Testis (tissue), 3 donors: ENCODE data around the gene DHH. TPM values are rescaled to one million over a fixed set of nuclear protein-coding genes. Genes with fewer than 3 reads are reported as not detected.
"Not testable (repeated sequence)": the region's sequence is repeated elsewhere in the genome, so short reads cannot be mapped to it uniquely, and the experiment has no call there.

Experiments
- DNase-seq: peaks from one replicate; pipeline ENCODE4 v3.0.0-alpha.2; 2019
- H3K27ac ChIP-seq, 2 donors: fragments of 200-600 bp; sonication (generic); one replicate each; pipeline ENCODE4 v1.5.1; 2019
- H3K27me3 ChIP-seq: fragments of 200-600 bp; sonication (generic); one replicate; pipeline ENCODE4 v1.5.1; 2019
- H3K36me3 ChIP-seq: fragments of 200-600 bp; sonication (generic); one replicate; pipeline ENCODE4 v1.5.1; 2017; ENCODE audit warnings: low read depth; ENCODE audit errors: missing control alignments
- H3K4me1 ChIP-seq: fragments of 200-600 bp; sonication (generic); one replicate; pipeline ENCODE4 v1.5.1; 2019
- H3K4me3 ChIP-seq, 2 donors: fragments of 200-600 bp; sonication (generic); one replicate each; pipeline ENCODE4 v1.5.1; 2017 to 2019
- H3K9me3 ChIP-seq: fragments of 200-600 bp; sonication (generic); one replicate; pipeline ENCODE4 v1.5.1; 2017
- POLR2A ChIP-seq: fragments of 450-650 bp; IDR thresholded peaks from one replicate; pipeline ENCODE4 v1.6.1; 2017; ENCODE audit warnings: antibody characterized with exemption, mild to moderate bottlenecking, moderate library complexity
- WGBS, 2 donors: methylation state at CpG; one replicate each; pipeline ENCODE4 v1.1.5; 2018; 5-methylcytosine and 5-hydroxymethylcytosine counted together
- intact Hi-C: fragments of 100-400 bp; cut with DNase I; formaldehyde crosslinking; loops from one replicate; pipeline ENCODE4 v1.15.1; 2023; ENCODE audit warnings: low total_unique reads
- polyA plus RNA-seq: library from polyadenylated mRNA; stranded (reverse); fragments of 350-450 nt; fragmentation: Illumina TruSeq; extraction: RNeasy Lipid Tissue Mini Kit (QIAGEN cat#74804); gene quantifications from one replicate; pipeline ENCODE4 v1.2.3, GENCODE V29; 2014; ENCODE audit warnings: low read depth, low replicate concordance; ENCODE audit not compliant: insufficient read depth
- total RNA-seq, 2 donors: library from RNA; depleted of rRNA; stranded (reverse); fragments of >200 nt; gene quantifications; one replicate each; pipeline ENCODE4 v1.2.3, GENCODE V29; 2016
- TF ChIP-seq, protein P1 (sequence below), 3 experiments: fragments of 450-650 bp in 2 of 3; fragments of 200-600 bp in 1 of 3; sonication (generic) in 1 of 3; IDR thresholded peaks; one replicate each; pipeline ENCODE4 v1.5.1; 2016 to 2019; ENCODE audit warnings: antibody characterized with exemption in 3 of 3, mild to moderate bottlenecking in 2 of 3, moderate library complexity in 1 of 3

The DHH gene
- total and polyA plus RNA-seq, 3 donors from 2014 or later = 40.0 to 148 (median 97.6) TPM

DNA sequence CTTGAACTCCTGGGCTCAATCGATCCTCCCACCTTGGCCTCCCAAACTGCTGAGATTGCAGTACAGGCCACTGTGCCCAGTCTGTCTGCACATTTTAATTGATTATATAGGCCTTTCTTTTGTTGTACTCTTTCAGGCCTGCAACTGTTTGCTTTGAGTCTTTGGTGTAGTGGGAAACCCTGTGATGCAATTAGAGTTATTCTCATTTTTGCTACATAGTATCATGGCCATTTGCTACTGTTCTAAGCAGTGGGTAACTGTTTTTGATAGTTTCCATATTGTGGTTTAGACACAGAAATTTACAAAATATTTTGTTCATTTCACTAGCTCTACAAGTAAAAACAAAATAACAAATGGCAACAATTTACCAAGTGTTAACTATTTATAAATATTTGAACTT is 42.9 kb upstream of the DHH start:
- no peak for TF ChIP-seq POLR2A
- TF ChIP-seq, protein P1, sequence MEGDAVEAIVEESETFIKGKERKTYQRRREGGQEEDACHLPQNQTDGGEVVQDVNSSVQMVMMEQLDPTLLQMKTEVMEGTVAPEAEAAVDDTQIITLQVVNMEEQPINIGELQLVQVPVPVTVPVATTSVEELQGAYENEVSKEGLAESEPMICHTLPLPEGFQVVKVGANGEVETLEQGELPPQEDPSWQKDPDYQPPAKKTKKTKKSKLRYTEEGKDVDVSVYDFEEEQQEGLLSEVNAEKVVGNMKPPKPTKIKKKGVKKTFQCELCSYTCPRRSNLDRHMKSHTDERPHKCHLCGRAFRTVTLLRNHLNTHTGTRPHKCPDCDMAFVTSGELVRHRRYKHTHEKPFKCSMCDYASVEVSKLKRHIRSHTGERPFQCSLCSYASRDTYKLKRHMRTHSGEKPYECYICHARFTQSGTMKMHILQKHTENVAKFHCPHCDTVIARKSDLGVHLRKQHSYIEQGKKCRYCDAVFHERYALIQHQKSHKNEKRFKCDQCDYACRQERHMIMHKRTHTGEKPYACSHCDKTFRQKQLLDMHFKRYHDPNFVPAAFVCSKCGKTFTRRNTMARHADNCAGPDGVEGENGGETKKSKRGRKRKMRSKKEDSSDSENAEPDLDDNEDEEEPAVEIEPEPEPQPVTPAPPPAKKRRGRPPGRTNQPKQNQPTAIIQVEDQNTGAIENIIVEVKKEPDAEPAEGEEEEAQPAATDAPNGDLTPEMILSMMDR (IDR thresholded peaks at IDR 0.05) = no peak
- H3K4me3 ChIP-seq = no peak overlapping the region
- peaks cover 6% of the 10 kb centered on the region for H3K4me1 ChIP-seq
- 72 to 74% methylated on average over 1 of the region's 1 CpG for WGBS, 2 donors
- intact Hi-C loops = no loop called here
- no peak for DNase-seq
- peak overlapping the region; percentile 31 to 85 for H3K27ac ChIP-seq
- no peaks in the 10 kb centered on the region for H3K27me3 ChIP-seq
- H3K36me3 ChIP-seq = no peaks in the 10 kb centered on the region
- no peaks in the 10 kb centered on the region for H3K9me3 ChIP-seq

DNA sequence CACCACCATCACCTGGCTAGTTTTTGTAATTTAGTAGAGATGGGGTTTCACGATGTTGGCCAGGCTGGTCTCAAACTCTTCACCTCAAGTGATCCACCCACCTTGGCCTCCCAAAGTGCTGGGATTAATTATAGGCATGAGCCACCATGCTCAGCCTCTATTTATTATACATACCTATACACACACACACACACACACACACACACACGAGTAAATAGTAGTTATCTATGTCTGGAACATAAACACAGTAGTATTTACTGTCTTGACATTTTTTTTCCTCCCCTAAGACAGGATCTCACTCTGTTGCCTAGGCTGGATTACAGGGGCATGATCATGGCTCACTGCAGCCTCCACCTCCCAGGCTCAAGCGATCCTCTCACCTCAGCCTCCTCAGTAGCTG is 42.4 kb upstream of the DHH start:
- Histone ChIP-seq H3K4me1 (peaks cover 11% of the 10 kb centered on the region), H3K27ac (peak overlapping the region; percentile 31 to 85)
- intact Hi-C loops, H3K27me3 ChIP-seq, DNase-seq, H3K4me3 ChIP-seq, H3K36me3 ChIP-seq, H3K9me3 ChIP-seq: not testable (repeated sequence)
- WGBS, 2 donors = 85 to 88% methylated on average over 3 of the region's 3 CpGs

DNA sequence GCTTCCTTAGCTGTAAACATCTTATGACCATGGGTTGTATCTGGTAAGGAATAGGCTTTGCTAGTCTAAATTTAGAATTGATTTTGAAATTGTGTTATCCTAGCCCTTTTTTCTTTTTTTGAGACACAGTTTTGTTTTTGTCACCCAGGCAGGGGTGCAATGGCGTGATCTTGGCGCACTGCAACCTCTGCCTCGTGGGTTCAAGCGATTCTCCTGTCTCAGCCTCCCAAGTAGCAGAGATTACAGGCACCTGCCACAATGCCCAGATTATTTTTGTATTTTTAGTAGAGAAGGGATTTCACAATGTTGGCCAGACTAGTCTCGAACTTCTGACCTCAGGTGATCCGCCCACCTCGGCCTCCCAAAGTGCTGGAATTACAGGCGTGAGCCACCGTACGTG is 39.0 kb upstream of the DHH start:
- Histone ChIP-seq H3K9me3 (no peaks in the 10 kb centered on the region), H3K27ac (peak overlapping the region; percentile 15 to 48), H3K4me1 (peaks cover 23% of the 10 kb centered on the region), H3K4me3 (no peak overlapping the region), H3K36me3 (peaks cover 4% of the 10 kb centered on the region), H3K27me3 (no peaks in the 10 kb centered on the region)
- WGBS, 2 donors = 77 to 84% methylated on average over 10 of the region's 10 CpGs
- intact Hi-C loops = loop anchor here (5.0 kb wide), 1 partner anchor 99 kb away; no protein-coding TSS in a partner anchor
- DNase-seq = no peak
- TF ChIP-seq POLR2A = no peak
- TF ChIP-seq, protein P1 (IDR thresholded peaks at IDR 0.05) = no peak

DNA sequence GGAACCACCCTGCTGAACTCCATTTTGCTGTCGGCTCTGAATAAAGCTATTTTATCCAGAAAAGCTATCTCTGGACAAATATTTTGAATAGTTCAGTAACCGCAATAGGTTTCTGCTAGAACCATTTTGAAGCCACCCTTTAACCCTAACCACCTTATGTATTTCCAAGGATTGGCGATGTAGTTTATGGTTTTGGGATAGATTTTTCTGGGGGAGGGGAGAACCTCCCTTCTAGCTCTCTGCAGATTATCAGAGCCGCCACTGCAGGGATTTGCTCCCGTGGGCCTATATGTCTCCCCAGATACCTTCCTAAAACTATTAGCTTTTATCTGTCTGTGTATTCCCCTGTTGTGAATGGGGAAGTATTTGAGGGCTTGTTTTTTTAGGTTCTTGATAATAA is 38.4 kb upstream of the DHH start:
- Histone ChIP-seq H3K36me3 (peaks cover 4% of the 10 kb centered on the region), H3K4me1 (peaks cover 23% of the 10 kb centered on the region), H3K4me3 (no peak overlapping the region), H3K27me3 (no peaks in the 10 kb centered on the region), H3K9me3 (no peaks in the 10 kb centered on the region), H3K27ac (peak overlapping the region; percentile 48 to 100)
- WGBS, 2 donors = 35 to 40% methylated on average over 5 of the region's 5 CpGs
- no peak for DNase-seq
- intact Hi-C loops = loop anchor here (5.0 kb wide), 1 partner anchor 99 kb away; no protein-coding TSS in a partner anchor
- TF ChIP-seq, protein P1 (IDR thresholded peaks at IDR 0.05) = no peak
- TF ChIP-seq POLR2A = no peak

DNA sequence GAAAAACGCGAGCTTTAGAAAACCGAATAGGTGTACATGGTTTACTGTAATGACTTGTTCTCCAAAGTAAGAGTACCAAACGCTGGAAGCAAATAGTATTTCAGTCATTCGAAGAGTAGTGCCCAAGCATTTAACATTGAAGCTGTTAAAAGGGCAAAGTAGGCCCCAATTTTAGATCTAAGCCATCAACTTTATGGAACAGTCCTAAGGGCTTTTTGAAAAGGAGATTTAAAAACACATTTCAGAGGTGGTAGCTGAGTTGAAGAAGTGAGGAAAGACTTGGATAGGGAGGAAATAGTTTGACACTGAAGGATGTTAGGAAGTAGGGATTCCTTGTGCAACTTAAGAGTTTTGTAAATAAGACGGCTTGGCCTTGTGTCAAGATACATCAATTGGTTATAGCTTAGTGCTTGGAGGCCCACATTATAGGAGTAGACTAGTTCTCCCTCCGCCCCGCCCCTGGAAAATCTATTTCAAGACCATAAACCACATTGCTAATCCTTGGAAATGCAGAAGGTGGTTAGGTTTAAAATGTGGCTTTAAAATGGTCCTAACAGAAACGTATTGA is 37.4 kb upstream of the DHH start:
- no peak for DNase-seq

More for the DNA sequence above, 37.4 kb upstream of the DHH start:
- Histone ChIP-seq H3K4me1 (peaks cover 23% of the 10 kb centered on the region), H3K36me3 (peaks cover 4% of the 10 kb centered on the region), H3K27me3 (no peaks in the 10 kb centered on the region), H3K4me3 (peak overlapping the region; percentile 100), H3K27ac (peak overlapping the region; percentile 70 to 100), H3K9me3 (no peaks in the 10 kb centered on the region)
- TF ChIP-seq, protein P1 (IDR thresholded peaks at IDR 0.05) = no peak
- TF ChIP-seq POLR2A = no peak
- intact Hi-C loops = loop anchor here (5.0 kb wide), 1 partner anchor 100 kb away; no protein-coding TSS in a partner anchor
- WGBS, 2 donors = 15 to 20% methylated on average over 9 of the region's 9 CpGs
